HFF-Myc (cell line): ENCODE data around the gene JAK3.

ENCODE experiments used
- DNase-seq: peaks from one replicate; pipeline ENCODE4 v3.0.0-alpha.2; 2011; ENCODE audit warnings: low read depth; ENCODE audit errors: extremely low read depth
- H3K4me3 ChIP-seq: replicated peaks from 2 replicates; pipeline ENCODE4 v1.5.1; 2011; ENCODE audit warnings: low read depth, mild to moderate bottlenecking, control low read depth, low read length
- TF ChIP-seq, protein P1 (sequence below): IDR thresholded peaks from 2 replicates; pipeline ENCODE4 v1.5.1; 2012; ENCODE audit warnings: mild to moderate bottlenecking, low read depth, low read length, control low read depth; ENCODE audit errors: missing control alignments

The JAK3 gene

DNA sequence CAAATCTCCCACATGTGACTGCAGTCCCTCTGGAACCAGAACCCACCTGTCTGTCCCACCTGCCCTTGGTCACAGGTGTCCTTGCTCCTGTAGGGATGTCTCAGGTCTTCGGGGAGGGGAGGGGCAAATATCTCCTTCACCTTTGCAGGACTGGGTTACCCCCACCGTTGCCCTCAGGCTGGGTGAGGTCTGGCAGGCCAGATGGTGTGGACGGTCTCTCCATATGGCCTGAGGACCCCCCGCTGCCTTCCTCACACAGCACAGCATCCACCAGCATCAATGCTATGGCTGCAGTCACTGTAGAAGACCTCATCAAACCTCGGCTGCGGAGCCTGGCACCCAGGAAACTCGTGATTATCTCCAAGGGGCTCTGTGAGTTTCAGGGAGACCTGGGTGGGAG lies 33.9 kb upstream of the JAK3 start:
- no peak overlapping the region for H3K4me3 ChIP-seq
- no peak for DNase-seq
- TF ChIP-seq, protein P1, sequence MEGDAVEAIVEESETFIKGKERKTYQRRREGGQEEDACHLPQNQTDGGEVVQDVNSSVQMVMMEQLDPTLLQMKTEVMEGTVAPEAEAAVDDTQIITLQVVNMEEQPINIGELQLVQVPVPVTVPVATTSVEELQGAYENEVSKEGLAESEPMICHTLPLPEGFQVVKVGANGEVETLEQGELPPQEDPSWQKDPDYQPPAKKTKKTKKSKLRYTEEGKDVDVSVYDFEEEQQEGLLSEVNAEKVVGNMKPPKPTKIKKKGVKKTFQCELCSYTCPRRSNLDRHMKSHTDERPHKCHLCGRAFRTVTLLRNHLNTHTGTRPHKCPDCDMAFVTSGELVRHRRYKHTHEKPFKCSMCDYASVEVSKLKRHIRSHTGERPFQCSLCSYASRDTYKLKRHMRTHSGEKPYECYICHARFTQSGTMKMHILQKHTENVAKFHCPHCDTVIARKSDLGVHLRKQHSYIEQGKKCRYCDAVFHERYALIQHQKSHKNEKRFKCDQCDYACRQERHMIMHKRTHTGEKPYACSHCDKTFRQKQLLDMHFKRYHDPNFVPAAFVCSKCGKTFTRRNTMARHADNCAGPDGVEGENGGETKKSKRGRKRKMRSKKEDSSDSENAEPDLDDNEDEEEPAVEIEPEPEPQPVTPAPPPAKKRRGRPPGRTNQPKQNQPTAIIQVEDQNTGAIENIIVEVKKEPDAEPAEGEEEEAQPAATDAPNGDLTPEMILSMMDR = no peak

DNA sequence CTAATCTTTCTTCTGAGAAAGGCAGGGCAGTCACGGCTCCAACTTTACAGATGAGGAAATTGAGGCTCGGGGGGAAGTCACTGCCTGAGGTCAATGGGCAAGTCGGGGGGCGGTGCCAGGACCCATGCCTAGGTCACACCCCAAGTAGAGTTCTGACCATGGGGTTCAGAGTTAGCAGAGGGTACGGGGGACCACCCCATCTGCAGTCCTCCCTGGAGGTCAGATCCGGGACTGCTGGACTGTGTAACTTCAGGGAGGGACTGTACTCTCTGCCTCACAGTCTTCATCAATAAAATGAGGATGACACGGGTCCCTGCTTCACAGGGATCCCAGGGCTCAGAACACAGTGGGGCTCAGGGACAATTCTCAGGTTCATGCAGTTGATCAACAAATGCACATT lies 31.7 kb upstream of the JAK3 start:
- DNase-seq = no peak
- H3K4me3 ChIP-seq = no peak overlapping the region
- TF ChIP-seq, protein P1 = no peak

DNA sequence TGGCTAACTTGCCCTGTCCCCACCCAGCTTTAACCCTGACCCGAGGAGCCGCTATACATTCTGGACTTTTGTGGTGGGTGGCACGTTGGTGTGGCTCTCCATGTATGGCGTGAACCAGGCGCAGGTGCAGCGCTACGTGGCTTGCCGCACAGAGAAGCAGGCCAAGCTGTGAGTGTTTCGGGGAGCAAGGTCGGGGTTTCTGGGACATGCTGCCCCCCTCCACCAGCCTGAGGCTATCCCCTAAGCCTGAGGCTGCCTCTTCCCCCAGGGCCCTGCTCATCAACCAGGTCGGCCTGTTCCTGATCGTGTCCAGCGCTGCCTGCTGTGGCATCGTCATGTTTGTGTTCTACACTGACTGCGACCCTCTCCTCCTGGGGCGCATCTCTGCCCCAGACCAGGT lies 29.9 kb upstream of the JAK3 start:
- TF ChIP-seq, protein P1 = no peak
- no peak for DNase-seq
- no peak overlapping the region for H3K4me3 ChIP-seq

DNA sequence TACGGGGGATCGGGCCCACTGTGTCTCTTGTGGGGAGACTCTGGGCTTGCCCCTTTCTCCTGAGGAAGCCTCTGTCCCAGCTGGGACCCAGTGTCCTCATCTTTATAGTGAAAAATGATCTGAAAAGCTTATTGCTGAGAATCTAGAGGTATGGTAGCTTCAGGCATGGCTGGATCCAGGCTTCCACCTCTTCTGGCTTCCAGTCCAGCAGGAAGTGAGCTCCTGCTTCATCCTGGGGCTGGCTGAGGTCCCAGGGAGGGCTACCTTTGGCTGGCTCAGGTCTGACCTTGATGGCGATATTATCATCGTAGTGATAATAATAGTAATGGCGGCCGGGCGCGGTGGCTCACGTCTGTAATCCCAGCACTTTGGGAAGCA lies 27.0 kb upstream of the JAK3 start:
- H3K4me3 ChIP-seq = no peak overlapping the region
- TF ChIP-seq, protein P1 = no peak
- no peak for DNase-seq

DNA sequence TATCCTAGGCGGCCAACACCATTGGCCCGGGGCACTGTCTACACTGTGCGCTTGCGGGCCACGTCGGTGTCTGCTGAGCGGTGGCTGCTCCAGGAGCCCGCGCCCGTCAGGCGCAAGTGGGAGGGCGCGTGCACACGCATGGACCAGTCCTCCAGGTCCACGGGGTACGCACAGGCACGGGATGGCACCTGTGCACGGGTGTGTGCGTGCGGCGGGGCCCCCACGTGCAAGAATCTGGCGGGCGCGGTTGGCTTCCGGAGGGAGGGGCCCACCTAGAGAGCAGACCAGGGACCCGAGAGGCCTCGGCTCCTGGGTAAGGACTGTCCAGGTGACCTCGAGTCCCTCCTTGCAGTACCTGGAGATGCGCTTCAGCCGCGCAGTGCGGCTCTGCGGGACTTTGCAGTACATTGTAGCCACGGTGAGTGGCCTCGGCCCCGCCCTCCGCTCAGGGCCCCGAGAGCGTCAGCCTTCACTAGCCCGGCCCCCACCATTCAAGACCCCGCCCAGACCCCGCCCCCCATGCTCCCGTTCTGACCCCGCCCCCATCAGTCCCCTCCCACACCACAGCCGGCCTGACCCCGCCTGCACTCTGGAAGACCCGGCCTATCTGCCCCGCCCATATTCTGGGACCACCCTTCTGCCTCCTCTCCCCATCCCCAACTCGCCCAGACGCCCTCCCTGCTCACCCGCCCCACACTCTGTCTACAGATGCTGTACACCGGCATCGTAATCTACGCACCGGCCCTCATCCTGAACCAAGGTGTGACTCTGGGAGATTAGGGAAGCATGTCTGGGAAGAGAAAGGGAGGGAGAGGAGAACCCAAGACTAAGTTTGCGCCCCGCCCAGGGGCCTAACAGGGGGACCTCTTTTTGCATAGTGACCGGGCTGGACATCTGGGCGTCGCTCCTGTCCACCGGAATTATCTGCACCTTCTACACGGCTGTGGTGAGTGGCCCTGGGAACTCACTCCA lies 26.3 kb upstream of the JAK3 start:
- DNase-seq = no peak

DNA sequence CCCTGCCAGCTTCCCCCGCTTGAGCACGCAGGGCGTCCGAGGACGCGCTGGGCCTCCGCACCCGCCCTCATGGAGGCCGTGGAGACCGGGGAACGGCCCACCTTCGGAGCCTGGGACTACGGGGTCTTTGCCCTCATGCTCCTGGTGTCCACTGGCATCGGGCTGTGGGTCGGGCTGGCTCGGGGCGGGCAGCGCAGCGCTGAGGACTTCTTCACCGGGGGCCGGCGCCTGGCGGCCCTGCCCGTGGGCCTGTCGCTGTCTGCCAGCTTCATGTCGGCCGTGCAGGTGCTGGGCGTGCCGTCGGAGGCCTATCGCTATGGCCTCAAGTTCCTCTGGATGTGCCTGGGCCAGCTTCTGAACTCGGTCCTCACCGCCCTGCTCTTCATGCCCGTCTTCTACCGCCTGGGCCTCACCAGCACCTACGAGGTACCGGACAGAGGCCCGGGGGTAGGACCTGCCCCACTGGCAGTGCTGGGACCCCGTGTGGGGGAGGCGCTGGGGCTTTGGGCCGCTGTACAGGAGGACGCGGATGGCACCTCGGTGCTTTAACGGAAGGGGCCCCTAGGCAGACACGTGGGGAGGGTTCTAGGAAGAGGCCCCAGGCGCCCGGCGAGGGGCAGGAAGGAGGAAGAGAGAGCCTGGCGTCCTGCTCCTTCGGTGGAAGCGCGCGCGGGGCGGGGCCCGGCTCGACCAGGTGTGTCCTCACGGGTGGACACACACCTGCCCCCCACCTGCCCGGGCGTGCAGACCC lies 24.6 kb upstream of the JAK3 start:
- no peak overlapping the region for H3K4me3 ChIP-seq
- TF ChIP-seq, protein P1 = no peak
- no peak for DNase-seq

More for the DNA sequence above, 26.3 kb upstream of the JAK3 start:
- H3K4me3 ChIP-seq = 0 out of 2 replicates have a peak overlapping the region, but pooled peaks have one; percentile 7
- TF ChIP-seq, protein P1 = no peak
